Keratinocyte (primary cell): ENCODE results near the gene NTNG1. TPM values are rescaled to one million over a fixed set of nuclear protein-coding genes. Genes with fewer than 3 reads are reported as not detected.

ENCODE experiments used
- DNase-seq: peaks from one replicate; pipeline ENCODE4 v3.0.0-alpha.2; 2011; ENCODE audit warnings: low read depth, missing footprints, low spot score
- FAIRE-seq: peaks from 2 replicates; lab custom pipeline; 2011; peaks lifted over from hg19 to GRCh38; lab: Jason Lieb, UNC
- H2AFZ ChIP-seq: 2 replicates; pipeline ENCODE4 v1.6.0; 2012; ENCODE audit warnings: low read length, control low read depth, inconsistent platforms; ENCODE audit not compliant: control insufficient read depth
- H3K27ac ChIP-seq: 2 replicates; pipeline ENCODE4 v1.5.1; 2011; ENCODE audit warnings: low read length; ENCODE audit not compliant: control insufficient read depth, insufficient read depth
- H3K27me3 ChIP-seq: 3 replicates; pipeline ENCODE4 v1.6.0; 2011; ENCODE audit warnings: low read length; ENCODE audit not compliant: control insufficient read depth, insufficient read depth; ENCODE audit errors: extremely low read depth
- H3K36me3 ChIP-seq, 2 experiments: 2 replicates in 1 of 2; 3 replicates in 1 of 2; pipeline ENCODE4 v1.5.1; 2011; ENCODE audit warnings: low read length in 2 of 2, mild to moderate bottlenecking in 1 of 2; ENCODE audit not compliant: control insufficient read depth in 2 of 2, insufficient read depth in 2 of 2; ENCODE audit errors: extremely low read depth in 1 of 2
- H3K4me1 ChIP-seq: 3 replicates; pipeline ENCODE4 v1.5.1; 2011; ENCODE audit warnings: low read length; ENCODE audit not compliant: control insufficient read depth, insufficient read depth; ENCODE audit errors: extremely low read depth
- H3K4me2 ChIP-seq: 3 replicates; pipeline ENCODE4 v1.6.0; 2011; ENCODE audit warnings: low read depth, low read length; ENCODE audit not compliant: control insufficient read depth, insufficient read depth; ENCODE audit errors: extremely low read depth
- H3K4me3 ChIP-seq, 3 experiments: fragments of 200-600 bp in 1 of 3; sonication (generic) in 1 of 3; 2 replicates in 2 of 3; 3 replicates in 1 of 3; pipeline ENCODE4 v1.5.1; 2011 to 2016; ENCODE audit warnings: low read length in 3 of 3, mild to moderate bottlenecking in 3 of 3, control low read depth in 2 of 3, inconsistent platforms in 1 of 3, low read depth in 1 of 3, mixed read lengths in 1 of 3, mixed run types in 1 of 3, moderate library complexity in 1 of 3; ENCODE audit not compliant: control insufficient read depth in 2 of 3, insufficient read depth in 2 of 3; ENCODE audit errors: extremely low read depth in 1 of 3
- H3K79me2 ChIP-seq: 2 replicates; pipeline ENCODE4 v1.6.0; 2012; ENCODE audit warnings: low read length; ENCODE audit not compliant: control insufficient read depth, insufficient read depth
- H3K9ac ChIP-seq: 3 replicates; pipeline ENCODE4 v1.6.0; 2011; ENCODE audit warnings: low read length; ENCODE audit not compliant: control insufficient read depth, insufficient read depth; ENCODE audit errors: extremely low read depth
- H3K9me1 ChIP-seq: 3 replicates; pipeline ENCODE4 v1.6.0; 2011; ENCODE audit warnings: low read length; ENCODE audit not compliant: control insufficient read depth, insufficient read depth; ENCODE audit errors: extremely low read depth
- H3K9me3 ChIP-seq: 2 replicates; pipeline ENCODE4 v1.5.1; 2012; ENCODE audit warnings: low read depth, low read length; ENCODE audit not compliant: control insufficient read depth
- H4K20me1 ChIP-seq: 3 replicates; pipeline ENCODE4 v1.6.0; 2011; ENCODE audit warnings: low read length; ENCODE audit not compliant: control insufficient read depth, insufficient read depth; ENCODE audit errors: extremely low read depth
- EZH2 ChIP-seq: IDR thresholded peaks from one replicate; pipeline ENCODE4 v1.6.1; 2012; ENCODE audit warnings: inconsistent platforms, mild to moderate bottlenecking, low read length, moderate library complexity
- dilution Hi-C: fragments of 300-500 bp; cut with MboI; formaldehyde crosslinking; loops from one replicate; pipeline ENCODE4 v1.7.0; 2020; ENCODE audit warnings: low sequenced_read_pairs; ENCODE audit not compliant: extremely low pct_ligation_motif_present
- polyA plus RNA-seq, 5 experiments: library from polyadenylated mRNA; depleted of rRNA in 3 of 5; stranded (reverse) in 3 of 5; stranded (forward) in 1 of 5; unstranded in 1 of 5; fragments of >200 nt; gene quantifications; 1 replicate in 1 of 5; 2 replicates in 3 of 5; 3 replicates in 1 of 5; pipeline versions ENCODE4 v1.2.1 to v1.2.3, GENCODE V29; 2011 to 2012; ENCODE audit warnings: missing spikeins in 2 of 5, low read depth in 1 of 5, low replicate concordance in 1 of 5
- TF ChIP-seq, protein P1 (sequence below), 3 experiments: IDR thresholded peaks in 1 of 3; conservative IDR thresholded peaks in 1 of 3; optimal IDR thresholded peaks in 1 of 3; 2 replicates in 2 of 3; 3 replicates in 1 of 3; pipeline versions ENCODE3 to v1.5.1; 2011; ENCODE audit warnings: low read length in 3 of 3, mild to moderate bottlenecking in 3 of 3, moderate library complexity in 2 of 3, control low read depth in 1 of 3, inconsistent platforms in 1 of 3; ENCODE audit not compliant: insufficient read depth in 2 of 3; ENCODE audit errors: extremely low read depth in 1 of 3

NTNG1 gene
- polyA plus RNA-seq, 1 donor (not counting 4 experiments of a cell fraction or from before 2014, with no cell fraction given) = 8.1 TPM

DNA sequence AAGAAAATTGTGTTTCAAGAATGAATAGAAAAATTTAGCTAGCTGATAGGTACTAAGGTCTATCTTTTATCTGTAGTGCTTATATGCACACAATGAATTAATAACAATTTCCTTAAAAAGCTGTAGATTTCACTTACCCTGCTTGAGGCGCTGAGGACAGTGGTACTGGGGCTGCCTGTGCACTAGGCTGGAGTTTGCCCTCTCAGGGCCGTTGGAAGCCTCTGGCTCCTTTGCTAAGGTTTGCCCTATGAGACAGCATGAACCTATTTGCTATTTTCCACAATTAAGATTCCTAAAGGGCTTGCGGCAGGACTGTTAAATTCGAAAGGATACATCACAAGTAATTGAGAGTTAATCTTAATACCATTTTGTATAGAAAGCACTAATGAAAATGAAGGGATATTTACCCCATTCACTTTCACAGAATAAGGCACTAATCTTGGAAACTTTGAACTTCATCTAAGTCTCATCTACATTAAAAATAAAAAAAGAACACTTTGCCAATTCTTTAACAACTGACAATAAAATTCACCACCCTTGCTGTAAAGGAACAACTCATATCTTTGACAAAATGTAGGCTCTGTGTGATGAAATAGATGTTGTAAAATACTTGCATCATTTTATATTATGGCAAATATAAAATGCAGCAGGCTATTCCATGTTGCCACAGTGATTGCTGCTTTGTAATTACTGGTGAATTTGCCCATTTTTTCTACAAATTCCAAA is 293.0 kb downstream of the NTNG1 start:
- Histone ChIP-seq H3K36me3 (no peaks in the 10 kb centered on the region), H3K9ac (no peak overlapping the region), H3K79me2 (no peaks in the 10 kb centered on the region), H2AFZ (no peak overlapping the region), H4K20me1 (no peaks in the 10 kb centered on the region), H3K4me3 (no peak overlapping the region), H3K27me3 (no peaks in the 10 kb centered on the region), H3K4me2 (no peak overlapping the region), H3K9me1 (no peaks in the 10 kb centered on the region), H3K4me1 (no peaks in the 10 kb centered on the region), H3K27ac (no peak overlapping the region), H3K9me3 (no peaks in the 10 kb centered on the region)
- dilution Hi-C loops = no loop called here
- TF ChIP-seq, protein P1, sequence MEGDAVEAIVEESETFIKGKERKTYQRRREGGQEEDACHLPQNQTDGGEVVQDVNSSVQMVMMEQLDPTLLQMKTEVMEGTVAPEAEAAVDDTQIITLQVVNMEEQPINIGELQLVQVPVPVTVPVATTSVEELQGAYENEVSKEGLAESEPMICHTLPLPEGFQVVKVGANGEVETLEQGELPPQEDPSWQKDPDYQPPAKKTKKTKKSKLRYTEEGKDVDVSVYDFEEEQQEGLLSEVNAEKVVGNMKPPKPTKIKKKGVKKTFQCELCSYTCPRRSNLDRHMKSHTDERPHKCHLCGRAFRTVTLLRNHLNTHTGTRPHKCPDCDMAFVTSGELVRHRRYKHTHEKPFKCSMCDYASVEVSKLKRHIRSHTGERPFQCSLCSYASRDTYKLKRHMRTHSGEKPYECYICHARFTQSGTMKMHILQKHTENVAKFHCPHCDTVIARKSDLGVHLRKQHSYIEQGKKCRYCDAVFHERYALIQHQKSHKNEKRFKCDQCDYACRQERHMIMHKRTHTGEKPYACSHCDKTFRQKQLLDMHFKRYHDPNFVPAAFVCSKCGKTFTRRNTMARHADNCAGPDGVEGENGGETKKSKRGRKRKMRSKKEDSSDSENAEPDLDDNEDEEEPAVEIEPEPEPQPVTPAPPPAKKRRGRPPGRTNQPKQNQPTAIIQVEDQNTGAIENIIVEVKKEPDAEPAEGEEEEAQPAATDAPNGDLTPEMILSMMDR (optimal IDR thresholded peaks at IDR 0.05 in 1 of 3, IDR thresholded peaks at IDR 0.05 in 1 of 3, conservative IDR thresholded peaks at IDR 0.05 in 1 of 3; ENCODE audit: extremely low read depth in 1 of 3, insufficient read depth in 2 of 3, low read length in 3 of 3) = no peak
- no peak for TF ChIP-seq EZH2
- DNase-seq = no peak
- FAIRE-seq = no peak

DNA sequence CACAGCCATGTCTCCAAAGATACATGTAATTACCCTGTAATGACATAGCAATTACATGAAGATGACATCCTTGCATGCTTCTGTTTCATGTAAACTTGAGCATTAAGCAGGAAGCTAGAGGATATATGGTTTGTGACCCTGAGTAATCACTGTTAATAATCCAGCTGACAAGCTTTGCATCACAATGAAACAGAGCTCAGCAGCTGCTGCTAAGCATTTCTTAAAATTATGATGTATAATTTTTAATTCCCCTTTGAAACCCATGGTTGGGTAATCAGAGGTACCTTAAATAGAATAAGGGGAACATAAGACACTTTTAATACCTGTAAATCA is 293.5 kb downstream of the NTNG1 start:
- no peaks in the 10 kb centered on the region for H3K27me3 ChIP-seq
- H3K9ac ChIP-seq = no peak overlapping the region
- H2AFZ ChIP-seq = no peak overlapping the region
- no peak overlapping the region for H3K27ac ChIP-seq
- H3K9me1 ChIP-seq = no peaks in the 10 kb centered on the region
- no peaks in the 10 kb centered on the region for H3K36me3 ChIP-seq
- H3K4me3 ChIP-seq = no peak overlapping the region
- dilution Hi-C loops = no loop called here
- no peaks in the 10 kb centered on the region for H3K4me1 ChIP-seq
- TF ChIP-seq EZH2 = no peak
- TF ChIP-seq, protein P1 (optimal IDR thresholded peaks at IDR 0.05 in 1 of 3, IDR thresholded peaks at IDR 0.05 in 1 of 3, conservative IDR thresholded peaks at IDR 0.05 in 1 of 3; ENCODE audit: extremely low read depth in 1 of 3, insufficient read depth in 2 of 3, low read length in 3 of 3) = no peak
- FAIRE-seq = no peak
- no peak overlapping the region for H3K4me2 ChIP-seq
- H3K79me2 ChIP-seq = no peaks in the 10 kb centered on the region
- no peaks in the 10 kb centered on the region for H4K20me1 ChIP-seq
- no peaks in the 10 kb centered on the region for H3K9me3 ChIP-seq
- no peak for DNase-seq
